GM15510 (cell line): ENCODE data around the gene TNNC2.

Experiments
- POLR2A ChIP-seq: IDR thresholded peaks from 3 replicates; pipeline ENCODE4 v1.6.1; 2011; ENCODE audit warnings: borderline replicate concordance; ENCODE audit not compliant: insufficient read length; ENCODE audit errors: extremely low read depth

TNNC2 gene

DNA sequence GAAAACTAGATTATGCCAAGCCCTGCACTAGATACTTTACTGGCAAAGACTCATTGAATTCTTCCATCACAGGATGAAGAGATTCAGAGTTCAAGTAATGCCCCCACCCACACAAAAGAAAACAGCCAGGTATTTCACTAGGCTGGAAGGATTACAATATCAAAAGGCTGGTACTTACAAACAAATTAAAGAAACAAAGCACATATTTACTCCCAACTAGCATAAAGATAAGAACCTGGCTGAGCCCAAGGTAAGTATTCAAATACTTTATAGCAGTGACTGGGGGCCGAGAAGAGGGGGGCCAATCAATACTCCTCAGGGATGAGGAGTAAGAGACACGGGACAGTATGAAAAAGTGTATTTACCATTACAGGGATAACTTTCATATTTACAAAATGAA lies 26.4 kb upstream of the TNNC2 start:
- no peak for TF ChIP-seq POLR2A

DNA sequence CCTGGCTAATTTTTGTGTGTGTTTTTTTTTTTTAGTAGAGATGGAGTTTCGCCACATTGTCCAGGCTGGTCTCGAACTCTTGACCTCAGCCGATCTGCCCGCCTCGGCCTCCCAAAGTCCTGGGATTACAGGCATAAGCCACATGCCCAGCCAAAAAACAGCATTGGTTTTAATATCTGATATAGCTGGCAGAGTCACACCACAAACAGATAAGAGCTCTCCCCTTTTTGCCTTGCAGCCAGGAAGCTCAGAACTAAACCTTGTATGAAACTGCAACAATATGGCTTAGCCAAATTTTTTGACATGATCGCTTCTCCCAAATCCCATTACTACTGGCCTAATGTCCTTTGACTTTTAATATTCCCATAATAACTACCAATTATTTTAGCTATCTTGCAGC lies 25.2 kb upstream of the TNNC2 start:
- no peak for TF ChIP-seq POLR2A

DNA sequence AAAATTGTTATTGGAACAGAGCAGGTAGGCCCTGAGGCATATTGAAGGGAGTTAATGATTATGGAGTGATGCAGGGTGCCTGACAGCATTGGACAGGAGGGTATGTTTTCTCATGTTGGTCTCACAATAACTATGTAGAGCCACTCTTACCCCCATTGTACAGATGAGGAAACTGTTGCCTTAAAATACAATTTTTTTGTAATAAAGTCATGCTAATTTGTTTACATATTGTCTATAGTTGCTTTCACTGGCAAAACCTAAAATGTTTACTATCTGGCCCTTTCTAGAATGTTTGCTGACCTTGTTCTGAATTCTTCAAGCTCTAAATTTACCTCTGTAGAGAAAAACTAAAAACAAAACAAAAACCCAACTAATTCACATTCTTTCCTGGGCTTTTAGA lies 24.4 kb upstream of the TNNC2 start:
- TF ChIP-seq POLR2A = no peak

DNA sequence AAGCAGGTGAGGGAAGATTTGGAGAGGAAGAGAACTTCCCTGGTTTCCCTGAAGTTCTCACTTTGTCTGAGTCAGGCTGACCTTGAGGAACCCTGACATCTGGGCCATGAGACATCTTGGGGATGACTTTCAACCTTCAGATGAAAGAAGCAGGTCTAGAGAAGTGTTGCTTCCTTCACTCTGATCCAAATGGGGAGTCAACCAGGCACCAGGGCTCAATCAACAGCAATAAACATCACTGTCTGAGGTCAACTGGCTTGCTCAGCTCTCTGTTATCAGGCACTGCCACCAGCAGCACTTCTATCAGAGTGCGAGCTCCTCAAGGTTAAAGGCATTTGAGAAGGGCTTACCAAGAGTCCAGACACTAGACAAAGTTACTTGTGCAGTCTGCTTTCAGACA lies 23.8 kb upstream of the TNNC2 start:
- TF ChIP-seq POLR2A = no peak

DNA sequence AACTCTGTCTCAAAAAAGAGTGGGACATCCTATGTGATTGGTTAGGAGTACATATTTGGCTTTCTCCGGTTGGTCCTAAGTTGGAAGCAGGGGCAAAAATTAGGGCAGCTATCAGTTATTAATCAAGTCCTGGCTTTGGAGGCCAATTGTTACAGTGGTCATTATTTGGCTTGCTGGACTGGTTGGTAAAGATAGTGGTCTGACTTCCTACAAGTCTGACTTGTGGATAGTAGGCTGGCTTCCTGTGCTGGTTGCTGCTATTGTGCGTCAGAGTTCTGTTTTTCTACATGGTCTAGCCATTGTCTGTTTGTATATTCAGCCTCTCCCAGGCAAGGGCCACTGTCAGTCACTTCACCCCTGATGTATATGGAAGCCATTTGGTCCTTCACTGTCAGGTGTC lies 23.1 kb upstream of the TNNC2 start:
- no peak for TF ChIP-seq POLR2A

DNA sequence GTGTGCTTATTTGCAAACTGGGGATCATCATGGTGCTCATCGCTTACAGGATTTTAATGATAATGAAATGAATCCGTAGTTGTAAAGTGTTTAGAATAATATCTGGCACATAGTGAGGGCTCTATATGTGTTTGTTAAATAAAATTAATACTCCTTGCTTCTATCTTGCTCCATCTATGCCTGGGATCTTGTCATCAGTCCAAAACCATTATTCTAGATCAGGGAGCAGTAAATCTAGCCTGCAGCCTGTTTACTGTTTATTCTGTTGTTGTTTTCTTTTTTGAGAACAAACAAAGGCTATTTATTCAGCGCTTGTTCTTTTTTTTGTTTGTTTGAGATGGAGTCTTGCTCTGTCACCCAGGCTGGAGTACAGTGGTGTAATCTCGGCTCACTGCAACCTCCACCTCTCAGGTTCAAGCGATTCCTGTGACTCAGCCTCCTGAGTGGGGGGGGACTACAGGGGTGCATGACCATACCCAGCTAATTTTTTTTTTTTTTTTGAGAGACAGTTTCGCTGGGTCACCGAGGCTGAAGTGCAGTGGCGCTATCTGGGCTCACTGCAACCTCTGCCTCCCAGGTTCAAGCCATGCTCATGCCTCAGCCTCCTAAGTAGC lies 22.0 kb upstream of the TNNC2 start:
- no peak for TF ChIP-seq POLR2A

DNA sequence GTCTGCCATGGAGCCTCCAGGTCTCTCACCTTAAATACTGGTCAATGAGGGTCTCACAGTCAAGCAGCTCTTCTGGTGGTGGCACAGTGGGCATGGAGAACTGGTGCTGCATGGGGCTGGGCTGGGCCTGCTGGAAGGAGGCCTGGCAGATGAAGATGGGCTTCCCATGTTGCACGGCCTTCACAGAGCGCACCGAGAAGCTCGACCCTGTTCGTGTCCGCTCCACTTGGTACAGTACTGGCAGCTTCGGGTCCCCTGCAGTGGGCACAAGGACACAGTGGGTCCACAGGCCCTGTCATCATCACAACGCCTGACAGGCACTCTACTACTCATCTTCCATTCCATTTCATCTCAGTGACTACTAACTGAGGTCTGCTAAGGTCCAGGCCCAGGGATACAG lies 21.3 kb upstream of the TNNC2 start:
- no peak for TF ChIP-seq POLR2A

DNA sequence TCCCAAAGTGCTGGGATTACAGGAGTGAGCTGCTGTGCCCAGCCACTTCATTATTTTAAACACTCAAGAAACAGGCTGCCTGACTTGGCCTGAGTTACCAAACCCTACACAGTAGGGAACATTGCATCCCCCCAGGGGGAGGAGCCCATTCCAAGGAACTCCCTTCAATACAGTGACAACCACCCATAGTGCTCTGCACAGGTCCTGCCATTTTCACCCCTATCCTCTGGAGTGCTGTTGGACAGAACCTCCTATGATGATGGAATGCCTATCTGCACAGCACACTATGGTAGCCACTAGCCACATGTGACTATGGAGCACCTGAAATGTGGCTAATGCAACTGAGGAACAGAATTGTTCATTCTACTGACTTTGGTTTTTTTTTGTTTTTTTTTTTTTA lies 18.3 kb upstream of the TNNC2 start:
- TF ChIP-seq POLR2A = no peak

DNA sequence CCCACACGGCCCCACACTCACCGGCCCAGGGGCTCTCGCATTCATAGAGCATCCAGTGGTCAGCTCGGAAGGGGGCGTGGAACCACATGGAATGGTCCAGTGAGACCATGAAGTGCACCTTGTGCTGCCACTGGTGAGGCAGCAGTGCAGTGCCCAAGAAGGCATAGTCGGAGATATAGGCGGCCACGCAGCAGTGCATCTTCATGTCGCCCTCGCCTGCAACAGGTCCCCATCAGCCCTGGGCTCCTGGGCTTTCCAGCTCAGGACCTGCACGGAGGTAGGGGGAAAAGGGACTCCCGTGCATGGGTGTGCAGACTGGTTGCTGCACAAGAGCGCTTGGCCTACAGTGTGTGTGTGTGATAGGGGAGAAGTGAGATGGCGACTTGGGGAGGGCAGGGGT lies 16.4 kb upstream of the TNNC2 start:
- TF ChIP-seq POLR2A = no peak

DNA sequence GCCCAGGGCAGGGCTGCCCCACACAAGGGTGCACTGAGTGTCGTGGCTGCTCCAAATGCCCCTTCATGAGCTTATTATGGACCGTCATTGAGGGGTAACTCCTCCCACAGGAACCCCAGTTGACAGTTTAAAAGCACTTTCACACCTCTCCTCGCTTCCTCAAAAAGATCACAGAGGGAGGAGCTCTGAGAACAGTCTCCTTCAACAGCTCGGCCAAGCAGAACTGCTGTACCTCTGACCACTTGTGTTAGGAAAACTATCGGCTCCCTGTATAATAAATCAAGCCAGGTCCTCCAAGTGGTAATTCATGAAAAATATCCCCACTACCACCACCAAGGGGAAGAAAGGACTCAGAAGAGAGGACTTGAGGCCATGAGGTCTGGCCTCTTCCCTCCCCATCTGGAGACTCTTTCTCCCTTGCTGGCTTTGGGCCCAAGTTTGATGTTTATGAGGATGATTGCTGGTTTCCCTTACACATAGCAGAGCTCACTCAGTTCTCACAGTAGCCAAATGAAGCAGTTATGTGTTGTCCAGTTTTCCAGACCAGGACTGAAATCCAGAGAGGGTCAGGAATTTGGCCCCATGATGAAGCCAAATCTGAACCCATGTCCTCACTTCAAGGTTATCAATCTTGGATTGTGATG lies 15.2 kb upstream of the TNNC2 start:
- no peak for TF ChIP-seq POLR2A

DNA sequence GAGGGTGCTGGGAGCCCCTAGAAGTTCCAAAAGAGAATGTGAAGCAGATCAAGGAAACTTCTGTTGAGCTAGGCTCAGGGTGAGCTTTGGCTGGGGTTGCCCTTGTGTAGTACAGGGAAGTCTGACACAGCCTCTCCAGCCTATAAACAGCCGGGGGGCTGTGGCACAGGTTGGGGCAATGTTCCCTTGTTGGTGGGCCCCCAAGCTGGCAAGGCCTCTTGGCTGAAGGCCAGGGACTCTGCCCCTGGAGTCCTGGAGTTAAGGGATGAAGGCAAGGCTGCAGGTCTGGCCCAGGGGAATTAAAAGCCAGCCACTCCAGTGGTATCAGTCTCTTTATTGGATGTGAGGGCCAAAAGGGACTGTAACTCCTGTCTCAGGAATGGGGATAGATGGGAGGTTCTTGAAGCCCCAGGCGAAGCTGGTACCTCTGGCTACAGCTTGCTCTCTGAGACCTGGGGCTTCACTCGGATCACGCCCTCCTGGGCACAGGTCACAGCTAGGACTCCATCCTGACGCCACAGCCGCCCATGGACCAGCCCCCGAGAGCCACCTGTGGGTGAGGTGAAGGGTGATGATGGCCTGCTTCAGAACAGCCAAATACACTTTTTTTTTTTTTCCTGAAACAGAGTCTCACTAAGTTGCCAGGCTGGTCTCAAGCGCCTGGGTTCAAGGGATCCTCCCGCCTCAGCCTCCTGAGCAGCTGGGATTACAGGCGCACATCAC lies 14.5 kb upstream of the TNNC2 start:
- no peak for TF ChIP-seq POLR2A

DNA sequence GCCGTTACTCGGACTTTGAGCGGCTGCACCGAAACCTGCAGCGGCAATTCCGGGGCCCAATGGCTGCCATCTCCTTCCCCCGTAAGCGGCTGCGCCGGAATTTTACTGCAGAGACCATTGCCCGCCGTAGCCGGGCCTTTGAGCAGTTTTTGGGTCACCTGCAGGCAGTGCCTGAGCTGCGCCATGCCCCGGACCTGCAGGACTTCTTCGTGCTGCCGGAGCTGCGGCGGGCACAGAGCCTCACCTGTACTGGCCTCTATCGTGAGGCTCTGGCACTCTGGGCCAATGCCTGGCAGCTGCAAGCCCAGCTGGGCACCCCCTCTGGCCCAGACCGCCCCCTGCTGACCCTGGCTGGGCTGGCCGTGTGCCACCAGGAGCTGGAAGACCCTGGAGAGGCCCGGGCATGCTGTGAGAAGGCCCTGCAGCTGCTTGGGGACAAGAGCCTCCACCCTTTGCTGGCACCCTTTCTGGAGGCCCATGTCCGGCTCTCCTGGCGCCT lies 13.6 kb upstream of the TNNC2 start:
- no peak for TF ChIP-seq POLR2A

DNA sequence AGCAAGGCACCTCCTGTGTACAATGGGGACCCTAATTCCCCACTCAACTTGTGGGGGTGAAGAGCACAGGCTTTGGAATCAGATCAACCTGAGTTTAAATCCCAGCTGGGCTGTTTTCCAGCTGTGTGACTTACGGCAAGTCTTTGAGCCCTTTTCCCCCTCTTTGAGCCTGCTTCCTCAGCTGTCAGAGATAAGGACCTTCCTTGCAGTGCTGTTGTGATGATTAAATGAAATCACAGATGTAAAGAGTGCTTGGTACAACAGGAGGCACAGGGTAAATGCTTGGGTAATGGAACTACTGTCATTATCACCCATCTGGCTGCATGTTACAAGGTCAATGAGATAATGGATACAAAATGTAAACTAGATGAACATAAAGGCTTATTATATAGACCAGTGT lies 9.7 kb upstream of the TNNC2 start:
- TF ChIP-seq POLR2A = no peak

DNA sequence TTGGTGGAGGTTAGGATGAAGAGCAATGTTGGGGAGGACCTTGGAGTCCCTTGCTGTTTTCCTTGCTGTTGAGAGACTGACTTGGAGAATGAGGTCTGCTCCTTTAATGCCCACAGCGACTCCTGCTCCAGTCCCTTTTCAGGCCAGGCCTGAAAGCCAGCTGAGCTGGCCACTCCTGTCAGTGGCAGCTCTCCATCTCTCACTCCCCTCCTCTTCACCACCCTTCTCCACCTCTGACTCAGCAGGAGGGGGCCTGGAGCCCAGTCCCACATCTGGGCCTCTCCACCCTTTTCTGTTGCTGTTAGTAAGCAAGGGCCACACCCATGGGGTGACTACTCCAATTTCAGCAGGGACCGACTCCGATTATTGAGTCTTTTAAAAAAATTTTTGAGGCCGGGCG lies 8.7 kb upstream of the TNNC2 start:
- TF ChIP-seq POLR2A = no peak

DNA sequence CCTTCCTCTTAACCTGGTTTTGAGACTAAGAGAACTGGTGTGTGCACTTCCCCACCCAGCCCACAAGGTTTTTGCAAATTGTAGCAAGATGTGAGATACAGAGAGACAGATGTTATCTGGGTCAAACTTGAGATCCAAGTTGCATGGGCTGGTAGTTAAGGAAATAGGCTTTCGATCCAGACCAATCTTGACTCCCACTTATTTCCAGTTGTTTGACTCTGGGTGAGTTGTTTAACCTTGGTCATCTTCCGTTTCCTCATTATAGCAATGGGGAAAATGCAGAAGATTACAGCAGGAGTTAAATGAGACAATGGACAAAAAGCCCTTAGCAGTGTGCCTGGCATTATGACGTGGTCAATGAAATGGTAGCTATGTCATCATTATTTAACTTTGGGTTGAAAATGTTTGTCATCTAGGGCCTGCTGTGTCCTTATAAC lies 8.2 kb upstream of the TNNC2 start:
- no peak for TF ChIP-seq POLR2A

DNA sequence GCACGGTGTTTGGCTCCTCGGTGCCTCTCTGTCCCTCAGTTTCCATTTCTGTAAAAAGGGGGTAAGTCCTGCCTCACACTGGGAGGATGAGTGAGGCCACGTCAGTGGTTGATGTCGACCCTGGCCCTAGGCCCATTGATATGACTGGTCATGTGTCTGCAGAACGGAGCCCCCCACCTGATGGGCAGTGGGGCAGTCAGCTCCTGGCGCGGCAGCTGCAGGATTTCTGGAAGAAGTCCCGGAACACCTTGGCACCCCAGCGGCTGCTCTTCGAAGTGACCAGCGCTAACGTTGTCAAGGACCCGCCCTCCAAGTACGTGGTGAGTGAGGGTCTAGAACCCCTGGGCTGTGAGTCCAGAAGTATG lies 7.7 kb upstream of the TNNC2 start:
- no peak for TF ChIP-seq POLR2A

DNA sequence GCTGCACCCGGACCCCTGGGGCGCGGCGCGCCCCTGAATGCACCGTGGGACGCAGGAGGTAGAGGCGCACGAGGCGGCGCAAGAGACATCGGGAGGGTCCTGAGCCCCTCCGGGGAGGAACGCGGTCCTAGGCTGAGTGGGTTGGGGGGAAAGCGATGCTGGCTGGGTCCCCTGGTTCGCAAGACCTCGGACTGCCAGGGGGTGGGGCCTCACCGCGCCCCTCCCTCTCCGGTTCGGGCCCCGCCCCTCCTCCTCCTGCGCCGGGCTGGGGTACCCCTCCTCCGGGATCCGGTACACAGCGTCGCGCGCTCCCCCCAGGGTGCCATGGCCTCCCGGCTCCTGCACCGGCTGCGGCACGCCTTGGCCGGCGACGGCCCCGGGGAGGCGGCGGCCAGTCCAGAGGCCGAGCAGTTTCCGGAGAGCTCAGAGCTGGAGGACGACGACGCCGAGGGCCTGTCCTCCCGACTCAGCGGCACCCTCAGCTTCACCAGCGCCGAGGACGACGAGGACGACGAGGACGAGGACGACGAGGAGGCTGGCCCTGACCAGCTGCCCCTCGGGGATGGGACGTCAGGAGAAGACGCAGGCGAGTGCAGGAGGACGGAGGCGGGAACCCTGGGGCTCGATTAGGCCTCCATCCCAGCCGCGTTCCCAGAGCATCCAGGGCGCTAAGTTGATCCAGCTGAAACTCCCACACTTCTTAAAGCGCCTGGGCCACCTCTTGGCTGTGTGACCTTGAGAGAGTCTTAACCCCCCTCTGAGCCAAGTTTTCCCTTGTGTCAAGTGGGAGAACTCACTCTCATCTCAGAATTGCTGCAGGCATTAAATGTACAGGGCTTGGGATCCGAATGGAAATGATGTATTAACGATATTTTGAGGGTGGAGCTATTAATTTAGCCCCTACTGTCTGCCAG lies 7.0 kb upstream of the TNNC2 start:
- TF ChIP-seq POLR2A = no peak
